ENCODE data around the gene FASTKD1. TPM values are rescaled to one million over a fixed set of nuclear protein-coding genes. Genes with fewer than 3 reads are reported as not detected.

FASTKD1 gene
- polyA plus RNA-seq, 3 donors: 9.1 to 16.9 (median 14.3) TPM

DNA sequence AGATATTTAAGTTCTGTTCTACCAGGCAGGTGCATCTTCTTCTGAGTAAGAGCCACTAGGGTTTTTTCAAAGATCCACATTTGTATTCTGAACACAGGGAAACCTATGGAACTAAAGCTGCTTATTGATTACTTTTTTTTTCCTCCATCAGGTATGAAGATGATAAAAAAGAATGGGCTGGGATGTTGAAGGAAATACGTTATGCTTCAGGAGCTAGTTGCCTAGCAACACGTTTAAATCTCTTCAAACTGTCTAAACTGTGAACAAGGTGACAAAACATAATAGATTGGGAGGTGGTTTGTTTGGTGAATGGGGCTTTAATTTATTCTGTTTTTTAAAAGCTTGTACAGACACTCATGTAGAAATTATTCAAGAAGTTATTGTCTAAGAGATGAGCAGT lies 48.2 kb downstream of the FASTKD1 start:
- Histone ChIP-seq H3K36me3 (replicated peaks in 1 of 2; ENCODE audit: control insufficient read depth in 1 of 2, insufficient read depth in 2 of 2, low read length in 2 of 2) (peaks cover 7 to 16% of the 10 kb centered on the region in 2 donors), H2AFZ (ENCODE audit: insufficient read depth, low read depth, low read length, poor library complexity, severe bottlenecking) (no peak overlapping the region), H3K4me1 (ENCODE audit: control insufficient read depth in 1 of 2, insufficient read depth in 2 of 2, low read length in 2 of 2) (no peaks in the 10 kb centered on the region), H4K20me1 (ENCODE audit: insufficient read depth, low read length) (no peaks in the 10 kb centered on the region), H3K4me3 (replicated peaks in 1 of 3; ENCODE audit: low read depth in 2 of 3, low read length in 3 of 3) (no peak overlapping the region), H3K4me2 (replicated peaks; ENCODE audit: extremely low read depth, low read length, poor library complexity, severe bottlenecking) (no peak overlapping the region), H3K27me3 (ENCODE audit: control insufficient read depth in 2 of 2, insufficient read depth in 2 of 2, low read length in 2 of 2) (no peaks in the 10 kb centered on the region), H3K9ac (ENCODE audit: insufficient read depth, low read length, poor library complexity, severe bottlenecking) (no peak overlapping the region), H3K9me3 (replicated peaks in 1 of 2; ENCODE audit: control insufficient read depth in 1 of 2, insufficient read depth in 1 of 2, low read length in 2 of 2) (no peaks in the 10 kb centered on the region), H3K27ac (ENCODE audit: low read depth in 1 of 2, low read length in 2 of 2) (no peak overlapping the region), H3K79me2 (ENCODE audit: insufficient read depth, low read length) (no peaks in the 10 kb centered on the region)
- no peak for DNase-seq
- TF ChIP-seq, protein P1, sequence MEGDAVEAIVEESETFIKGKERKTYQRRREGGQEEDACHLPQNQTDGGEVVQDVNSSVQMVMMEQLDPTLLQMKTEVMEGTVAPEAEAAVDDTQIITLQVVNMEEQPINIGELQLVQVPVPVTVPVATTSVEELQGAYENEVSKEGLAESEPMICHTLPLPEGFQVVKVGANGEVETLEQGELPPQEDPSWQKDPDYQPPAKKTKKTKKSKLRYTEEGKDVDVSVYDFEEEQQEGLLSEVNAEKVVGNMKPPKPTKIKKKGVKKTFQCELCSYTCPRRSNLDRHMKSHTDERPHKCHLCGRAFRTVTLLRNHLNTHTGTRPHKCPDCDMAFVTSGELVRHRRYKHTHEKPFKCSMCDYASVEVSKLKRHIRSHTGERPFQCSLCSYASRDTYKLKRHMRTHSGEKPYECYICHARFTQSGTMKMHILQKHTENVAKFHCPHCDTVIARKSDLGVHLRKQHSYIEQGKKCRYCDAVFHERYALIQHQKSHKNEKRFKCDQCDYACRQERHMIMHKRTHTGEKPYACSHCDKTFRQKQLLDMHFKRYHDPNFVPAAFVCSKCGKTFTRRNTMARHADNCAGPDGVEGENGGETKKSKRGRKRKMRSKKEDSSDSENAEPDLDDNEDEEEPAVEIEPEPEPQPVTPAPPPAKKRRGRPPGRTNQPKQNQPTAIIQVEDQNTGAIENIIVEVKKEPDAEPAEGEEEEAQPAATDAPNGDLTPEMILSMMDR (IDR thresholded peaks at IDR 0.05): no peak
- no peak overlapping the region for H3K27ac Mint-ChIP-seq
- H3K4me1 Mint-ChIP-seq: no peaks in the 10 kb centered on the region
- H3K36me3 Mint-ChIP-seq: peaks cover 14 to 19% of the 10 kb centered on the region in 2 donors
- H3K27me3 Mint-ChIP-seq (ENCODE audit: low read depth in 3 of 3): no peaks in the 10 kb centered on the region
- H3K4me3 Mint-ChIP-seq: no peak overlapping the region
- intact Hi-C loops (cut with micrococcal nuclease): loop anchor here (10.0 kb wide), 1 partner anchor 399 kb away; no protein-coding TSS in a partner anchor
- WGBS (ENCODE audit: insufficient coverage): no CpG with 5 or more reads among the region's 2 CpGs
- no peaks in the 10 kb centered on the region for H3K9me3 Mint-ChIP-seq

DNA sequence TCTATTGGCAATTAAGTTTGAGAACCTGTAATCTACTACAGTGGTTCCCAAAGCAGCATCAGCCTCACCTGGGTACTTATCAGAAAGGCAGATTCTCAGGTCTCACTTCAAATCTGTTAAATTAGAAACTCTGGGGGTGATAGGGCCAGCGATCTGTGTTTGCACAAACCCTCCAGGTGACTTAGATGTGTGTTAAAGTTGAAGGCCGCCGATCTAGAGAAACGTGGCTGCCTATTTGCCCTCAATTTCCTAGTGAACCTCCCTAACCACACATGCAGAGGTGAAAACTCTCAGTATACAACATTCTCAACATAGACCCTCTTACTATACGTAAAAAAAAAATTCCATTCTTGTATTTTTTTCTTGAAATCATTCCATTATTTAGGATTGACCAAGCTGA lies 50.0 kb downstream of the FASTKD1 start:
- WGBS (ENCODE audit: insufficient coverage): no CpG with 5 or more reads among the region's 5 CpGs
- no peaks in the 10 kb centered on the region for H3K79me2 ChIP-seq (ENCODE audit: insufficient read depth, low read length)
- H3K4me3 Mint-ChIP-seq: no peak overlapping the region

More for the DNA sequence above, 50.0 kb downstream of the FASTKD1 start:
- TF ChIP-seq, protein P1 (IDR thresholded peaks at IDR 0.05): no peak
- Histone ChIP-seq H3K4me3 (replicated peaks in 1 of 3; ENCODE audit: low read depth in 2 of 3, low read length in 3 of 3) (no peak overlapping the region), H4K20me1 (ENCODE audit: insufficient read depth, low read length) (no peaks in the 10 kb centered on the region), H3K4me1 (ENCODE audit: control insufficient read depth in 1 of 2, insufficient read depth in 2 of 2, low read length in 2 of 2) (no peaks in the 10 kb centered on the region), H3K27me3 (ENCODE audit: control insufficient read depth in 2 of 2, insufficient read depth in 2 of 2, low read length in 2 of 2) (no peaks in the 10 kb centered on the region), H3K4me2 (replicated peaks; ENCODE audit: extremely low read depth, low read length, poor library complexity, severe bottlenecking) (no peak overlapping the region), H3K9me3 (replicated peaks in 1 of 2; ENCODE audit: control insufficient read depth in 1 of 2, insufficient read depth in 1 of 2, low read length in 2 of 2) (no peaks in the 10 kb centered on the region), H2AFZ (ENCODE audit: insufficient read depth, low read depth, low read length, poor library complexity, severe bottlenecking) (no peak overlapping the region), H3K9ac (ENCODE audit: insufficient read depth, low read length, poor library complexity, severe bottlenecking) (no peak overlapping the region), H3K27ac (ENCODE audit: low read depth in 1 of 2, low read length in 2 of 2) (no peak overlapping the region), H3K36me3 (replicated peaks in 1 of 2; ENCODE audit: control insufficient read depth in 1 of 2, insufficient read depth in 2 of 2, low read length in 2 of 2) (no peaks in the 10 kb centered on the region)
- intact Hi-C loops (cut with micrococcal nuclease): loop anchor here (10.0 kb wide), 1 partner anchor 401 kb away; no protein-coding TSS in a partner anchor
- H3K27me3 Mint-ChIP-seq (ENCODE audit: low read depth in 3 of 3): peaks cover 0 to 3% (median 0%) of the 10 kb centered on the region in 3 donors
- peaks cover 1 to 5% of the 10 kb centered on the region in 2 donors for H3K36me3 Mint-ChIP-seq
- no peak for DNase-seq
- no peak overlapping the region for H3K27ac Mint-ChIP-seq
- H3K9me3 Mint-ChIP-seq: no peaks in the 10 kb centered on the region
- no peaks in the 10 kb centered on the region for H3K4me1 Mint-ChIP-seq

Data from CD14-positive monocyte (primary cell).